Measurements from ENCODE around the gene CHAF1A.

- TF ChIP-seq CTCF (IDR thresholded peaks at IDR 0.05) (no peak), EP300 (IDR thresholded peaks at IDR 0.05) (no peak)
Measured at GRCh38 chr19:4443966-4444764, 41.7 kb downstream of the CHAF1A start.

All from tibial nerve (tissue), 4 donors.